H1 (cell line): ENCODE measurements around the gene TSEN34. TPM values are rescaled to one million over a fixed set of nuclear protein-coding genes. Genes with fewer than 3 reads are reported as not detected.

Source experiments
- CTCF ChIA-PET: fragments of 300-600 bp; sonication (Branson Sonifier 250); formaldehyde crosslinking; loops from one replicate; lab custom pipeline; 2021; ENCODE audit not compliant: partially characterized antibody; lab: Charles Lee
- POLR2A ChIA-PET: fragments of 300-600 bp; sonication (Branson Sonifier 250); formaldehyde crosslinking; loops from one replicate; lab custom pipeline; 2021; ENCODE audit warnings: inconsistent platforms; ENCODE audit not compliant: partially characterized antibody; lab: Charles Lee
- DNase-seq, 2 experiments: peaks; one replicate each; pipeline versions ENCODE4 v3.0.0 to v3.0.0-alpha.2; 2010 to 2022; ENCODE audit warnings: low spot score in 2 of 2, low read depth in 1 of 2, mixed read lengths in 1 of 2
- FAIRE-seq: peaks from 2 replicates; lab custom pipeline; 2011; peaks lifted over from hg19 to GRCh38; lab: Jason Lieb, UNC
- H2AFZ ChIP-seq: 2 replicates; pipeline ENCODE4 v1.8.1; 2012; ENCODE audit warnings: low read length, inconsistent platforms
- H2AK5ac ChIP-seq: 2 replicates; pipeline ENCODE4 v1.6.1; 2013; ENCODE audit warnings: low read depth, low read length
- H2BK120ac ChIP-seq: replicated peaks from 2 replicates; pipeline ENCODE3; 2013; ENCODE audit warnings: low read depth, low read length, inconsistent platforms
- H2BK12ac ChIP-seq: 2 replicates; pipeline ENCODE4 v1.6.1; 2013; ENCODE audit warnings: low read depth, low read length
- H2BK15ac ChIP-seq: 2 replicates; pipeline ENCODE4 v1.6.1; 2013; ENCODE audit warnings: low read length
- H2BK20ac ChIP-seq: 2 replicates; pipeline ENCODE4 v1.6.1; 2013; ENCODE audit warnings: low read length
- H2BK5ac ChIP-seq: 2 replicates; pipeline ENCODE4 v1.6.1; 2013; ENCODE audit warnings: low read depth, low read length
- H3K14ac ChIP-seq: 2 replicates; pipeline ENCODE4 v1.6.1; 2013; ENCODE audit warnings: inconsistent platforms; ENCODE audit not compliant: insufficient read length
- H3K18ac ChIP-seq: 2 replicates; pipeline ENCODE4 v1.6.1; 2013; ENCODE audit warnings: low read length; ENCODE audit errors: extremely low read depth
- H3K23ac ChIP-seq: 2 replicates; pipeline ENCODE4 v1.6.1; 2013; ENCODE audit warnings: inconsistent platforms; ENCODE audit not compliant: insufficient read length
- H3K23me2 ChIP-seq: 2 replicates; pipeline ENCODE4 v1.6.1; 2013; ENCODE audit warnings: low read depth, low read length
- H3K27ac ChIP-seq: 2 replicates; pipeline ENCODE4 v1.6.1; 2011; ENCODE audit warnings: low read depth, low read length, inconsistent platforms
- H3K27me3 ChIP-seq, 4 experiments: replicated peaks in 1 of 4; 1 replicate in 1 of 4; 2 replicates in 3 of 4; pipeline versions ENCODE4 v1.6.1 to v1.8.1; 2011 to 2013; ENCODE audit warnings: low read length in 3 of 4, mild to moderate bottlenecking in 3 of 4, inconsistent platforms in 2 of 4, mixed read lengths in 2 of 4, moderate library complexity in 1 of 4; ENCODE audit not compliant: control insufficient read depth in 3 of 4, insufficient read depth in 3 of 4; ENCODE audit errors: extremely low read depth in 1 of 4
- H3K36me3 ChIP-seq, 4 experiments: 2 replicates each; pipeline versions ENCODE4 v1.6.1 to v1.8.1; 2011 to 2013; ENCODE audit warnings: mild to moderate bottlenecking in 4 of 4, low read length in 3 of 4, moderate library complexity in 2 of 4, control low read depth in 1 of 4, inconsistent platforms in 1 of 4; ENCODE audit not compliant: insufficient read depth in 4 of 4, control insufficient read depth in 2 of 4
- H3K4ac ChIP-seq: replicated peaks from 2 replicates; pipeline ENCODE3; 2013; ENCODE audit warnings: low read length, low read depth, mixed read lengths, inconsistent platforms; ENCODE audit not compliant: insufficient read length
- H3K4me1 ChIP-seq, 4 experiments: replicated peaks in 1 of 4; 1 replicate in 1 of 4; 2 replicates in 3 of 4; pipeline versions ENCODE4 v1.6.1 to v1.8.1; 2011 to 2013; ENCODE audit warnings: low read length in 3 of 4, inconsistent platforms in 2 of 4, mixed read lengths in 1 of 4; ENCODE audit not compliant: insufficient read depth in 4 of 4, control insufficient read depth in 3 of 4
- H3K4me2 ChIP-seq, 2 experiments: 2 replicates each; pipeline versions ENCODE4 v1.6.1 to v1.8.1; 2011 to 2013; ENCODE audit warnings: low read depth in 2 of 2, low read length in 2 of 2, control low read depth in 1 of 2, inconsistent platforms in 1 of 2, mild to moderate bottlenecking in 1 of 2; ENCODE audit not compliant: insufficient read depth in 1 of 2
- H3K4me3 ChIP-seq, 4 experiments: fragments of 200-600, 300-600 bp in 1 of 4; sonication (generic), shearing (Covaris generic), sonication (Bioruptor Twin) in 1 of 4; 2 replicates each; pipeline versions ENCODE4 v1.5.1 to v1.8.1; 2011 to 2016; ENCODE audit warnings: low read length in 4 of 4, low read depth in 3 of 4, control low read depth in 2 of 4, inconsistent platforms in 2 of 4, mild to moderate bottlenecking in 2 of 4, mixed read lengths in 1 of 4, moderate library complexity in 1 of 4; ENCODE audit not compliant: insufficient read depth in 2 of 4; ENCODE audit errors: extremely low read depth in 1 of 4
- H3K56ac ChIP-seq: replicated peaks from 2 replicates; pipeline ENCODE3; 2013; ENCODE audit warnings: low read depth, mild to moderate bottlenecking, mixed read lengths, low read length, inconsistent platforms; ENCODE audit not compliant: insufficient read length
- H3K79me1 ChIP-seq: 2 replicates; pipeline ENCODE4 v1.6.1; 2013; ENCODE audit warnings: low read depth, low read length, control low read depth
- H3K79me2 ChIP-seq, 2 experiments: 2 replicates each; pipeline versions ENCODE4 v1.6.1 to v1.8.1; 2012 to 2013; ENCODE audit warnings: low read length in 2 of 2, mild to moderate bottlenecking in 2 of 2, inconsistent platforms in 1 of 2; ENCODE audit not compliant: insufficient read depth in 2 of 2, control insufficient read depth in 1 of 2
- H3K9ac ChIP-seq, 4 experiments: replicated peaks in 1 of 4; 1 replicate in 1 of 4; 2 replicates in 3 of 4; pipeline versions ENCODE4 v1.6.1 to v1.8.1; 2011 to 2013; ENCODE audit warnings: low read depth in 3 of 4, low read length in 3 of 4, control low read depth in 2 of 4, mild to moderate bottlenecking in 2 of 4, moderate library complexity in 2 of 4, inconsistent platforms in 1 of 4; ENCODE audit errors: extremely low read depth in 1 of 4
- H3K9me3 ChIP-seq, 2 experiments: 2 replicates each; pipeline versions ENCODE4 v1.6.1 to v1.8.1; 2012 to 2013; ENCODE audit warnings: mild to moderate bottlenecking in 2 of 2, moderate library complexity in 2 of 2, control low read depth in 1 of 2, inconsistent platforms in 1 of 2, low read depth in 1 of 2, low read length in 1 of 2, mixed read lengths in 1 of 2; ENCODE audit not compliant: insufficient read depth in 2 of 2
- H4K20me1 ChIP-seq, 2 experiments: replicated peaks in 1 of 2; 2 replicates each; pipeline versions ENCODE3 to v1.8.1; 2011 to 2013; ENCODE audit warnings: inconsistent platforms in 2 of 2, low read length in 2 of 2, mild to moderate bottlenecking in 1 of 2; ENCODE audit not compliant: insufficient read depth in 2 of 2, control insufficient read depth in 1 of 2
- H4K5ac ChIP-seq: 2 replicates; pipeline ENCODE4 v1.6.1; 2013; ENCODE audit warnings: low read length, low read depth, mixed read lengths, inconsistent platforms; ENCODE audit not compliant: insufficient read length
- H4K8ac ChIP-seq: 2 replicates; pipeline ENCODE4 v1.8.0; 2013; ENCODE audit warnings: mild to moderate bottlenecking, moderate library complexity, low read length, inconsistent platforms; ENCODE audit not compliant: insufficient read depth; ENCODE audit errors: extremely low read depth
- H4K91ac ChIP-seq: replicated peaks from 2 replicates; pipeline ENCODE3; 2013; ENCODE audit warnings: low read length, mixed read lengths, inconsistent platforms; ENCODE audit not compliant: insufficient read length
- ASH2L ChIP-seq: fragments of 200-600, 300-600 bp; sonication (generic); IDR thresholded peaks from one replicate; pipeline ENCODE4 v1.7.1; 2017; ENCODE audit warnings: low read length
- CHD2 ChIP-seq: IDR thresholded peaks from 2 replicates; pipeline ENCODE4 v1.6.1; 2012; ENCODE audit warnings: low read length, improper control_type of control experiment
- EGR1 ChIP-seq: IDR thresholded peaks from 2 replicates; pipeline ENCODE4 v1.6.1; 2011; ENCODE audit warnings: low read depth, low read length, borderline replicate concordance
- EZH2 ChIP-seq: fragments of 200-600 bp; sonication (generic); IDR thresholded peaks from 2 replicates; pipeline ENCODE4 v1.7.1; 2012; ENCODE audit warnings: low read depth, mild to moderate bottlenecking, moderate library complexity, low read length, inconsistent platforms; ENCODE audit not compliant: severe bottlenecking
- GTF2F1 ChIP-seq: IDR thresholded peaks from 2 replicates; pipeline ENCODE4 v1.6.1; 2012; ENCODE audit warnings: low read depth, low read length, improper control_type of control experiment, borderline replicate concordance
- HDAC2 ChIP-seq, 2 experiments: fragments of 300-600 bp in 1 of 2; sonication (generic) in 1 of 2; IDR thresholded peaks; 2 replicates each; pipeline ENCODE4 v1.6.1; 2011 to 2012; ENCODE audit warnings: low read depth in 2 of 2, low read length in 2 of 2, mild to moderate bottlenecking in 2 of 2, moderate library complexity in 2 of 2, borderline replicate concordance in 1 of 2, inconsistent platforms in 1 of 2
- HDAC6 ChIP-seq: IDR thresholded peaks from one replicate; pipeline ENCODE4 v1.7.1; 2012; ENCODE audit warnings: low read depth, mild to moderate bottlenecking, inconsistent platforms, low read length, moderate library complexity
- RNF2 ChIP-seq: fragments of 200-900, 300-1000 bp; sonication (generic); IDR thresholded peaks from 2 replicates; pipeline ENCODE4 v1.7.1; 2016; ENCODE audit warnings: borderline replicate concordance, low read depth, mild to moderate bottlenecking, antibody characterized with exemption, low read length; ENCODE audit not compliant: poor library complexity, severe bottlenecking; ENCODE audit errors: missing control alignments
- SIX5 ChIP-seq: IDR thresholded peaks from 2 replicates; pipeline ENCODE4 v1.6.1; 2011; ENCODE audit warnings: mild to moderate bottlenecking, low read depth, low read length
- YY1 ChIP-seq: IDR thresholded peaks from 2 replicates; pipeline ENCODE4 v1.6.1; 2011; ENCODE audit warnings: low read depth, mild to moderate bottlenecking, low read length
- WGBS, 2 experiments: shearing (Covaris generic) in 1 of 2; methylation state at CpG; one replicate each; pipeline versions ENCODE4 v1.1.6 to v1.1.7; 2013 to 2015; ENCODE audit warnings: low lambda C conversion rate in 2 of 2, mixed read lengths in 2 of 2, inconsistent platforms in 1 of 2, low coverage in 1 of 2, missing lambda C conversion rate in 1 of 2; ENCODE audit not compliant: insufficient replicate concordance in 2 of 2, insufficient coverage in 1 of 2, insufficient read length in 1 of 2; ENCODE audit errors: extremely low coverage in 1 of 2, missing lambda C conversion rate in 1 of 2; 5-methylcytosine and 5-hydroxymethylcytosine counted together
- polyA plus RNA-seq, 7 experiments: library from polyadenylated mRNA; depleted of rRNA in 3 of 7; stranded (reverse) in 5 of 7; unstranded in 2 of 7; fragments of >200 nt in 5 of 7; fragments of 200-250 nt in 2 of 7; gene quantifications; 1 replicate in 5 of 7; 2 replicates in 1 of 7; 4 replicates in 1 of 7; pipeline versions ENCODE4 v1.2.1 to v1.2.3, GENCODE V29; 2011 to 2013; ENCODE audit warnings: missing spikeins in 2 of 7, mixed read lengths in 2 of 7
- total RNA-seq: library from RNA; stranded (reverse); fragmentation: NEBNext Ultra II Directional; extraction: Animal tissue kit (Norgen Biotek cat#: 25700); gene quantifications from 2 replicates; pipeline ENCODE4 v1.2.1, GENCODE V29; 2021

The TSEN34 gene
- total and polyA plus RNA-seq, 2 of the 8 experiments (the other 6 are each of a cell fraction or from before 2014, with no cell fraction given) = 22.5 to 52.3 TPM

DNA sequence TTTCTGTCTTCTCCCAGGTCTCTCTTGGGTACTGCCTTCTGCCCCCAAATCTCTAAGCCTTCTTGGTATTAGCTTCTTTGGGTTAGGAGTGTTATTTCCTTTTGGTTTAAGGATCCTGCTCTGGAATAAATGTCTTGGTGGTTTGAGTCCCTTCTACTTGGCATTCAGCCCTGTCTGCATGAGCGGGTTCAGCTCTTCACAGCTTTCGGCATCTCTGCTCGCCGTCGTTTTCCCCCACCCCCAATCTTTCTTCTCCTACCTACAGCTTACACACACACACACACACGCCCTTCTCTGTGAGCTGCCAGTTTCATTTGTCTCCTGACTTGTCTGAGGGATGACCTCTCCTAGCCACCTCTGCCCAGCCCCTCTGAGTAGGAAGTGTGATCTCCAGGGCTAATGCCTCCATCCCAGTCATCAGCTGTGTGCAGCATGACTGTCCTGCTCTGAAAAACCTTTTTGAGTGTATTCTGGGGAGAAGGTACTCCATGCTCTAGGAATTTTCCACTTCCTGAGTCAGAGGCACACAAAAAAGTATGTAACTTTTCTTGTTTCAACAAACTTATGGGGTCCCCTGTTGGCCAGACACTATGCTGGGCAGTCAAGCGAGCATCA lies 48.8 kb upstream of the TSEN34 start:
- 85% methylated on average over 7 of the region's 7 CpGs; no CpG with 5 or more reads in 1 of the 2 experiments for WGBS, 2 experiments

More for the DNA sequence above, 48.8 kb upstream of the TSEN34 start:
- Histone ChIP-seq H3K9me3 (no peaks in the 10 kb centered on the region), H2BK20ac (no peak overlapping the region), H2BK12ac (no peak overlapping the region), H3K27me3 (no peaks in the 10 kb centered on the region), H3K18ac (no peak overlapping the region), H3K79me2 (peaks cover 27 to 50% of the 10 kb centered on the region in 2 experiments), H2BK5ac (no peak overlapping the region), H3K27ac (no peak overlapping the region), H3K23me2 (peaks cover 4% of the 10 kb centered on the region; the same call in 1 of the 2 replicates), H3K14ac (no peak overlapping the region), H3K79me1 (peaks cover 23% of the 10 kb centered on the region), H3K4me2 (no peak overlapping the region), H3K23ac (no peak overlapping the region), H2AFZ (no peak overlapping the region), H4K20me1 (peaks cover 36 to 58% of the 10 kb centered on the region in 2 experiments), H4K5ac (no peak overlapping the region), H3K56ac (no peak overlapping the region), H4K91ac (no peak overlapping the region), H3K4me1 (peaks cover 0 to 22% (median 7%) of the 10 kb centered on the region in 4 experiments; a peak in 5 of 7 replicates), H3K36me3 (peaks cover 36 to 57% (median 51%) of the 10 kb centered on the region in 4 experiments), H3K4me3 (no peak overlapping the region), H2BK15ac (no peak overlapping the region), H4K8ac (no peak overlapping the region), H3K4ac (no peak overlapping the region), H2AK5ac (no peak overlapping the region), H2BK120ac (no peak overlapping the region), H3K9ac (no peak overlapping the region)
- no peak for DNase-seq
- FAIRE-seq = no peak
- POLR2A ChIA-PET = interaction anchor here (1.8 to 15.7 kb wide), 2 partner anchors 12 to 27 kb away, joined by 5 to 348 read pairs; partner anchors contain the start of genes LENG1, PRPF31 and TFPT
- no peak for TF ChIP-seq YY1
- no peak for TF ChIP-seq HDAC2 (IDR thresholded peaks at IDR 0.05; ENCODE audit: borderline replicate concordance in 1 of 2, low read depth in 2 of 2, low read length in 2 of 2)
- no peak for TF ChIP-seq EGR1
- no peak for TF ChIP-seq SIX5
- no peak for TF ChIP-seq ASH2L
- no peak for TF ChIP-seq HDAC6
- no peak for TF ChIP-seq RNF2
- TF ChIP-seq CHD2 = no peak
- TF ChIP-seq EZH2 = no peak
- no peak for TF ChIP-seq GTF2F1
- CTCF ChIA-PET = no interaction called here
